Myocyte (in vitro differentiated cells): ENCODE measurements around the gene SSR2. TPM values are rescaled to one million over a fixed set of nuclear protein-coding genes. Genes with fewer than 3 reads are reported as not detected.

Source experiments
- DNase-seq: peaks from one replicate; pipeline ENCODE4 v3.0.0-alpha.2; 2012; ENCODE audit warnings: low read depth
- polyA plus RNA-seq: library from polyadenylated mRNA; unstranded; fragments of >200 nt; gene quantifications from one replicate; pipeline ENCODE4 v1.2.1, GENCODE V29; 2012; ENCODE audit warnings: missing spikeins
- total RNA-seq: library from RNA; depleted of rRNA; stranded (reverse); fragments of >200 nt; gene quantifications from 2 replicates; pipeline ENCODE4 v1.2.3, GENCODE V29; 2014

Gene SSR2
- 124 and 222 TPM in 2 replicates for total RNA-seq
- 311 TPM for polyA plus RNA-seq

DNA sequence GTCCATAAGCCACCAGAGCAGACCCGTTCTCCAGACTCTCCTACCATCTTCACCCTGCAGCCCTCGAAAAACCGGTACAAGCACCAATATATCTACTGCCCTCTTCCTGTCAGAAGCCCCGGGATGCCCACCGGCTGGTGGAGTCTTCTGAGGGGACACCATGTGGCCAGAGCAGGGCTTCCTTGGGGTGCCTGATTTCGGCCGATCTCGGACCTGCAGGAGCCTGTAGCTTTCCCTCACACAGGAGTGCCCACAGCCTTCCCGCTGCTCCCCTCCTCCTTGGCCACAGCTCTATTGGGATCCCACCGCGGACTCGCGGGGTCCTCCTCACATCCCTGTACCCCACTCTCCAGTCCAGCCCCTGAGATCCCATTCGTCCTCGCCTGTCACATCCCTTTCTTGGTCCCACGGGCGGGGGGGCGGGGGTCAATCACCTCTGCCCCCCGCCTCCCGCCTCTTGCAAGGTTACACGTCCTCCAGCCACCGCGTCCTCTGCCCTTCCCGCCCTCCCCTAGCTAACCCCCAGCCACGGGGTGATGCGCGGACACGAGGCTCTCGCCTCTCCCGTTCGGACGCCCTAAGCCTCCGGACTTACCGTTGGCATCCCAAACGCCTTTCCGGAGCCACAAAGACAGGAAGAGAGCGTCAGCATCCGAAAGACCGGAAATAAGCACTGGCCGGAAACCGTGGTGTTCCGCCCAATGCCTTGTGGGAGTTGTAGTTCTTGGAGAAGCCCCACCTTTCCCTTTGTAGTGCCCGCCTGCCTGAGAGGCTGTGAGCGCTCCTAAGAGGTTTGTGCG lies at the start of gene SSR2:
SSR2 (minus strand) TSS at position 659 of the 800 bp plus-strand sequence. CDS start 784 bp downstream, outside the sequence.
- peak; percentile 93 for DNase-seq

DNA sequence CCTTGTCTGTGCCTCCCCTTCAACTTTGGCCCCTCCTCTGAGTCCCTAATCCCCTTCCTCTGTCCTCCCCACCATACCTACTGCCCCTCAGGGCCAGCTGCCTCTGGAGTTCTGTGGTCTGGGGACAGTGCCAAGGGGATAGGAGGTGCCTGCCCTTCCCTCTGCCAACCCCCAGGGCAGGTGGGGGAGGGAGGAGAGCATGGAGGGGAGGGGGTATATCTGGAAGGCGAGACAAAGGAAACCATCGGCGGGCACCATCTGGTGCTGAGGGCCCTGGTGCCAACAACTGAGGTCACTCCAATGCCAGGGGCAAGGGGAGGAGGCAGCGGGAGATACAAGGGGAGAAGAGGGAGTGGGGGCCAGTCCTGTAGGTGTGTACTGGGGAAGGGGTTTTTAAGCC lies 49.8 kb upstream of the SSR2 start:
- peak; percentile 57 for DNase-seq

- no peak for DNase-seq
Observed at GRCh38 chr1:156069490-156070455, 49.0 kb upstream of the SSR2 start.

DNA sequence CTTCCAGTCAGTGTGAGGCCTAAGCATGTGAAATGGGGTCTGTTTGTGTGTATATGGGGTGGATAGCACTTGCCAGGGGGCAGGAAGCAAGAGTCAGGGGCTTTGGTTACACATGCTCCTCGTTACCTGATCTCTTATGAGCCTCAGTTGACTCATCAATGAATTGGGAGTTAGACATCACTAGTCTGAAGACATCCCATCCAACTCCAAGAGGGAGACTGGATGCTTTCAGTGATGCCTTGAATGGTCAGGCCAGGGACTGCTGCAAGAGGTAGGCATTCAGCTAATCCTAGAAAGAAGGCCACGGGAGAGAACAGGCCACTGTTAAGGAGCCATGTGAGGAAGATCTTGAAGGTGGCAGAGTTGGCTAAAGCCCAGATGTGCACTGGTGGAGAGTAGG lies 46.5 kb upstream of the SSR2 start:
- DNase-seq, result no peak

DNA sequence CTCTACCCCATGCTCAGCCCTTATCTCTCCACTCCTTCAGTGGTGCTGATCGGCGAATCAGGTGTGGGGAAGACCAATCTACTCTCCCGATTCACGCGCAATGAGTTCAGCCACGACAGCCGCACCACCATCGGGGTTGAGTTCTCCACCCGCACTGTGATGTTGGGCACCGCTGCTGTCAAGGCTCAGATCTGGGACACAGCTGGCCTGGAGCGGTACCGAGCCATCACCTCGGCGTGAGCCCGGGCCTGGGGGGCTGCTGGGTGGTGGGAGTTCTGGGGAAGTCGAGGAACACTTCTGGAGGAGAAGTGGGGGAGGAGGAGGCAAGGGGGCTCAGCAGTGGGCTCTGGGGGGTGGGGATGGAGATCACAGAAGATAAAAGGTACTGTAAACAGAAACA lies 45.1 kb upstream of the SSR2 start:
- DNase-seq, result no peak

GRCh38 chr1:156065212-156065611 lies 44.5 kb upstream of the SSR2 start:
- no peak for DNase-seq

DNA sequence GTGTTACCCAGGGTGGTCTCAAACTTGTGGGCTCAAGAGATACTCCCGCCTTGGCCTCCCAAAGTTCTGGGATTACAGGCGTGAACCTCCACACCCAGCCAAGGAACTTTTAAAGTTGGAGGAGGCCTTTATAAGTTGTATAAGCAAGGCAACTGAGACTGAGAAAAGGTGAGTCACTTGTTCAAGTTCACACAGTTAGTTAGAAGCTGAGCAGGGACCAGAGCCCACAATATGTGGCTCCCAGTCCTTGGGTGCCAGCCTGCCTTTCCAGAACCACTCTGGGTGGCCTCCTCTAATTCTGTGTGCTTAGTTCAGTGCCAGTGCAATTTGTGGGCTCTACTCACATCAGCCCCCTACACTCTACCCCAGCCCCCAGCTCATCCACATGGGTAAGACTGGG lies 43.9 kb upstream of the SSR2 start:
- no peak for DNase-seq

DNA sequence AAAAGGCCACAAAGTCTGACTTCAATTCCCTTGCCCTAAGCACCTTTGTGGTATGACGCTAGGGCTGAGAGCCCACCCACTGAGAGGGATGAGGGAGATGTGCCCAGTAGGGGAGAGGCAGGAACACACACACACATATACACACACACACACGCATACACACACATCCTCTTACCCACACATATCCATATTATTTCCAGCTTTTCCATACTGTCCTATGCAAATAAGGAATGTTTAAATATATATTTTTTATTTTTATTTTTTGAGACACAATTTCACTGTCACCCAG lies 43.2 kb upstream of the SSR2 start:
- DNase-seq, result no peak

DNA sequence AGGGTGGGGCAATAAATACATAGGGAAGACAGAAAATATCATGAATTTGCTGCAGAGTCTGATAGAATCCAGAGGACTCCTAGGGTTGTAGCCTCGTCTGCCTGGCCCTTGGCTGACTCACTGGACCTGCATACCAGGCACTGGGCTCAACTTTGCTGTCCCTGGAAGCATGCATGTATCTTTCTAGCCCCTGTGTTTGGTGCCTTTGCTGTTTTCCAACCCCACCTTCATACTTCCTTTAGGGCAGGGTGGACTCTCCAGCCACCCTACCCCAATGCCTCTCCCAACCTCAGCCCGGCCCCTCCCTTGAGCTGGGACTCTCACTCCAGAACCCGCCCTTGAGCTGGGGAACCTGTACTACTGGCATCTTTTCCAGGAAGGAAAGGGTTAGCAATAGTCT lies 41.4 kb upstream of the SSR2 start:
- no peak for DNase-seq

DNA sequence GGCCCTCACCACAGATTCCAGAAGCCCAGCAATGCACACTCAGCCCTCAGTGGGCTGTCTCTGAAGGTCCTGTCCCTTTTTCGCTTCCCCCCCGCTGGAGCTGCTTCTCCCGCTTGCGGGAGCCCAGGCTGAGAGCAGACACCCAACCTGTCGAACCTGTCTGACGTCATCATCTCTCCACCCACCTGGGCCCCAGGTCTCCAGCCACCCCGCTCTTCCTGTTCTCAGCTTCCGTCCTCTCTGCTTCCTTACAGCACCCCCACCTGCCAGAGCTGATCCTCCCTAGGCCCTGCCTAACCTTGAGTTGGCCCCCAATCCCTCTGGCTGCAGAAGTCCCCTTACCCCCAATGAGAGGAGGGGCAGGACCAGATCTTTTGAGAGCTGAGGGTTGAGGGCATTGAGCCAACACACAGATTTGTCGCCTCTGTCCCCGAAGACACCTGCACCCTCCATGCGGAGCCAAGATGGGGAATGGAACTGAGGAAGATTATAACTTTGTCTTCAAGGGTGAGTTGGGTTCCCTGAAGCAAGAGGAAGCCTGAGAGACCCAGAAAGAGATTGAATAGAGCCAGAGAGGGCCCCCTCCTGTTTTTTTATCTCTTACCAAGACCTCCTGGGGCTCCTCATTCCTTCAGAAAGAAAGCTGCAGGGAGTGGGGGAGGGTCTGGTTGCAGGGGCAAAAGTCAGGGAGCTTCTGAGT lies 40.3 kb upstream of the SSR2 start, which contains the start of gene RAB25:
RAB25 (plus strand) TSS at position 224 of the 700 bp plus-strand sequence; CDS start at position 465, 241 bp downstream.
- DNase-seq, result no peak

DNA sequence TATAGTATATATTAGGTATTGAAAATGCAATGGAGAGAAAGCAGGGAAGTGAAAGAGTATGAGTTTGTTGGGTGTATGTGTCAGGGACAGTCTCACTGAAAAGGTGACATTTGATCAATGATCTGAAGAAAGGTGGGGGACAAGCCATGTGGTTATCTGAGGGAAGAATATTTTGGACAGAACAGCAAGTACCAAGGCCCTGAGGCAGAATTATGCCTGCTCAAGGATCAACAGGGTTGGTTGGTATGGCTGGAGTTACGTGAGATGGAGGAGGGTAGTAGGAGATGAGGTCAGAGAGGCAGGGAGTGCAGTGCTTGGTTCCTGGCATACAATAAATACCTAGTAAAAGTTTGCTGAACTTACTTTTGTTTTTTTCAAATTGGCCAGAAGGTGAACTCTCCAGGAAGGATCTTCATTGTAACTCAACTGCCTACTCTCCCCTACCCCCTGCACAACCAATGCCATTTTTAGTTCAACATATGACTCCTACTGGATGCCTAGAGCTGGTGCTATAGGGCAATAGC lies 35.6 kb upstream of the SSR2 start:
- no peak for DNase-seq

DNA sequence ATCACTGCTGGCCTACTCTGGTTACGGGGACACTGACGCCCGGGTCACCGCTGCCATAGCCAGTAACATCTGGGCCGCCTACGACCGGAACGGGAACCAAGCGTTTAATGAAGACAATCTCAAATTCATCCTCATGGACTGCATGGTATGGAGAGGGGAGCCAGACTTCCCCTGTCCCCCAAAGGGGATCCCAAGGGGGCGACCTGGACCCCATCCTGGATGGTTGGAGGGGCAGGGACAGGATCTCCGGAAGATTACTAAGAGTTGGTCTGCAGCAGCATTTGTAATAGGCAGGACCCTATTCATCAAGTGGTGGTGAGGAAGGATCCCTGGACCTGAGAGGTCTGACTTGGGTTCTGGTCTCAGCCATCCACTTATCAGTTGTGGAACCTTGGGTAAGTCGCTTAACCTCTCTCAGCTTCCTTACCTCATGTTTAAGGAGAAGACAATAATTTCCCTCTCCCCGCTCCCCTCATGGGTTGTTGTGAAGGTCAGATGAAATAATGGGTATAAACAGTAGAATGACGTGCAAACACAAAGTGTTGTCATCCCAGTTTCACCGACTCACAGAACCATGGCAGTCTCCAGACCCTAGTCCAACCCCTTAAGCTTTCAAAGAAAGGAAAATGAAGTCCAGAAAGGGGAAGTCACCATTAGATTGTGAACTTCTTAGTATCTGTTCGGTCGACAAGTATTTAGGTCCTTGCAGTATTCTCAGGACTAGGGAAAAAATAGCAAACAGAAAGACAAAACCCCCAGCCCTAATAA lies 34.7 kb upstream of the SSR2 start:
- DNase-seq, result no peak

GRCh38 chr1:156054500-156055280 lies 33.9 kb upstream of the SSR2 start, which contains the start of gene LAMTOR2:
Gene LAMTOR2 (plus strand): TSS chr1:156054782. CDS start chr1:156054890, 108 bp downstream.
- peak; percentile 99 for DNase-seq

DNA sequence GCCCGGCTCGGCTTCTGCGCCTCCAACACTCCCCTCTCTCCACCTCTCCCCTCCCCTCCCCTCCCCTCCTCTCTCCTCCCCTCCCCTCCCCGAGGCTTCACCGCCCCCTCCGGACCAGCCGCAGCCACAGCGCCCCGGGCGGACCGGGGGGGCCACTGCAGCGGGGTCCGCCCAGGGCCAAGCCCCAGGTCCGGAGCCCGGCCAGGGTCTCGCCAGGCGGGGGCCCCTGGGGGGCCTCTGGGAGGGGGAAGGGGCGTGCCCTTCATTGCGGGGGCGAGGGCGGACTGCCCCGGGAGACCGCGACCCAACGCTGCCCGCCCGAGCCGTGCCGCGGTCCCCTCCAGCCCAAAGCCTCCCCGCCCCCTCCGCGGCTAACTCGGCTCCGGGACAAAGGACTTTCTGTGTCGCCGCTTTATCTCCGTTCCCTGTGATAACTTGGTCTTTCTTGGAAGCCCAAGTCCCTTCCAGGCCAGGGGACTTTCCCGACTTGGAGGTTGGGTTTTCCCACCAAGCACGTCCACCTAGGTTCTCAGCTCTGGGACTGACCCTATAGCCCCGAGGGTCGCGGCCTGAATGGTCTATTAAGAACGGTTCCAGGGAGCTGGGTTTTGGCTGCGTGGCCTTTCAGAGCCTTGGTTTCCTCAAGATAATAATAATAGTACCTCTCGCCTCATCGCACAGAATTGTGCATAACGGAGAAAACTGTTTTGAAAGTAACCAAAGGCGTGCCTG lies 33.2 kb upstream of the SSR2 start, which contains the start of gene UBQLN4:
UBQLN4 (minus strand) TSS at position 31 of the 732 bp plus-strand sequence. CDS start 97 bp downstream, outside the sequence.
- peak; percentile 88 for DNase-seq

- DNase-seq, result peak; percentile 72
Observed at GRCh38 chr1:156052862-156053767, 32.4 kb upstream of the SSR2 start.

DNA sequence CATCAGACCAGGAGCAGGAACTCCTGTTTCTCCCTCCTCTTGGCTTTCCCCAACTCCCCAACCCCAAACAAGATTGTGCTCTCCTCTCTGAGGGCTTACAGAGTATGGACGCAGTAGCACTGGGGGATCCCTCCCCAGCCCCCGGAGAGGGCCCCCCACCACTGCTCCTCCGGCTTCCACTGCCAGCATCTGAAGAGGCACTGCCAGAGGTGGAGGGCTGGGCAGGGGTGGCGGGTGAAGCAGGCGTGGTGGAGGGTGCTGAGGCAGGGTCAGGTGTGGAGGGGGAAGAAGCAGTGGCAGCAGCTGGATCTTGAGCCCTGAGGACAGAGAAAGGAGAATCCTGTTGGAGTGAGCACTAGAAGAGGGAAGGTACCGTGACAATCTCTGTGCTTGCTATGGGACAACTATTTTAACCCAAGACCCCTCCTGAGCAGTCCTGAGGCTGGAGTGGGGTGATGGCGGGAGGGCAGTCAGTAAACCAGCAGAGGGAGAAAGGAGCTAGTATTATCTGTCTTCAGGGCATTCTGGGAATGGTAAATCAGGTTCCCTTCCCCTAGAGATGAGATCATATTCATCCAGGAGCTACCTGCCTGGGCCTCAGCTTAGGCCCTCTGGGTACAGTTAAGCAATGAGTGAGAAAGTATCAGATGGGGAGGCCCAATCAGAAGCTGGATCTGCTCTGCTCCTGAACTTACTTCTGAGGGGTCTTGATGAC lies 30.4 kb upstream of the SSR2 start:
- DNase-seq, result no peak

DNA sequence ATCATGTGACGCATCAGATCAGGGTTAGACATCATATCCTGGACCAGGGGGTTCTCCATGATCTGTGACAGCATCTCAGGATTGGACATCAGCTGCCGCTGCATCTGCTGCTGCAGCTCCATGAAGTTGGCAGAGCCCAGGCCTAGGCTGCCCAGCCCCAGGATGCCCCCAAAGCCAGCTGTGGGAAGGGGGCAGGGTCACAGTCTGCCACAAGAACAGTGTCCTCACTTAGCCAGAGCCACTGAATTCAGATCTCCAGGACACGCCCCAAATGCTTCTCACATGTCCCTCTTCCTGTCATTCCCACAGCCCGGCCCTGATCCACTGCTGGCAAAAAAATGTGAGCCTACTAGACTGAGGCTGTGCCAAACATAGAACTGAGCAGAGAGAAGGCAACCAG lies 29.6 kb upstream of the SSR2 start:
- DNase-seq, result peak; percentile 98
